ENCODE data around the gene KCNB1.

KCNB1 gene

GRCh38 chr20:49346682-49347081 is 135.8 kb downstream of the KCNB1 start:
- DNase-seq = no peak

GRCh38 chr20:49345524-49345923 is 136.9 kb downstream of the KCNB1 start:
- no peak for DNase-seq

- DNase-seq = no peak
Observed at GRCh38 chr20:49344975-49345374, 137.5 kb downstream of the KCNB1 start.

- DNase-seq = no peak
Observed at GRCh38 chr20:49344140-49344539, 138.3 kb downstream of the KCNB1 start.

GRCh38 chr20:49343246-49343645 is 139.2 kb downstream of the KCNB1 start:
- DNase-seq = no peak

GRCh38 chr20:49340161-49340966 is 142.1 kb downstream of the KCNB1 start:
- DNase-seq = no peak

GRCh38 chr20:49339123-49339522 is 143.3 kb downstream of the KCNB1 start:
- no peak for DNase-seq

GRCh38 chr20:49338061-49338460 is 144.4 kb downstream of the KCNB1 start:
- no peak for DNase-seq

GRCh38 chr20:49337357-49337756 is 145.1 kb downstream of the KCNB1 start:
- DNase-seq = no peak

- no peak for DNase-seq
Observed at GRCh38 chr20:49336786-49337185, 145.7 kb downstream of the KCNB1 start.

GRCh38 chr20:49335476-49335875 is 147.0 kb downstream of the KCNB1 start:
- DNase-seq = no peak

GRCh38 chr20:49330701-49331615 is 151.5 kb downstream of the KCNB1 start:
- DNase-seq = no peak

GRCh38 chr20:49328790-49329189 is 153.7 kb downstream of the KCNB1 start:
- no peak for DNase-seq

GRCh38 chr20:49326026-49326425 is 156.4 kb downstream of the KCNB1 start:
- DNase-seq = no peak

- no peak for DNase-seq
Observed at GRCh38 chr20:49324306-49324705, 158.2 kb downstream of the KCNB1 start.

- DNase-seq = no peak
Observed at GRCh38 chr20:49323622-49324238, 158.7 kb downstream of the KCNB1 start.

- no peak for DNase-seq
Observed at GRCh38 chr20:49320460-49320859, 162.0 kb downstream of the KCNB1 start.

- DNase-seq = no peak
Observed at GRCh38 chr20:49319208-49319809, 163.2 kb downstream of the KCNB1 start.

- no peak for DNase-seq
Observed at GRCh38 chr20:49318430-49319207, 163.8 kb downstream of the KCNB1 start.

GRCh38 chr20:49318091-49318429 is 164.4 kb downstream of the KCNB1 start:
- no peak for DNase-seq

- DNase-seq = no peak
Observed at GRCh38 chr20:49316704-49317103, 165.8 kb downstream of the KCNB1 start.

- no peak for DNase-seq
Observed at GRCh38 chr20:49315580-49315979, 166.9 kb downstream of the KCNB1 start.

Measured in activated naive CD4-positive, alpha-beta T cell (primary cell).